ENCODE results near the gene ZNF366. TPM values are rescaled to one million over a fixed set of nuclear protein-coding genes. Genes with fewer than 3 reads are reported as not detected.

Gene ZNF366
- total and polyA plus RNA-seq, 2 experiments from 2014 or later = not detected

DNA sequence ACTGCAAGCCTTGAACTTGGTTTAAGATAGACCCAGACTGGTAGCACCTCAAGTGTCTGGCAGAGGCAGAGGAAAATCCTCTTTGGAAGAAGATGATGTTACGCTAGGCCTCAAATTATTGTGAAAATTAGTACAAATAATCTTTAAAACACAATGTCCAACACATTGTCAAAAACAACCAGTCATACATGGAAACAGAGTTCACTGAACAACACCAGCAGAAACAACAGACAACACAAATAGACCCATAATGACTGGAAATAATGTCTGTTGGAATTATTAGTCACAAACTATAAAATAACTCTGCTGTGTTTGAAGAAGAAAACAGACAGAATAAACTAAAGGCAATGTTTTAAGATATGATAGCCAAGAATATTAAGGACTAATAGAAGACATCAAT, 15.4 kb upstream of the ZNF366 start:
- no peak overlapping the region for H3K4me2 ChIP-seq (ENCODE audit: unreplicated experiment)
- no peak overlapping the region for H2AFZ ChIP-seq
- TF ChIP-seq EZH2phosphoT487 (IDR thresholded peaks at IDR 0.05; ENCODE audit: insufficient read depth, low read depth) (no peak), EZH2 (IDR thresholded peaks at IDR 0.05; ENCODE audit: insufficient read depth, poor library complexity, severe bottlenecking) (no peak)
- peaks cover 24% of the 10 kb centered on the region for H3F3A ChIP-seq (ENCODE audit: insufficient read depth)
- H3K79me2 ChIP-seq (ENCODE audit: insufficient read depth) = no peaks in the 10 kb centered on the region
- H3K27ac ChIP-seq = no peak overlapping the region
- no peak overlapping the region for H3K4me3 ChIP-seq
- 100% methylated on average over 1 of the region's 1 CpG for WGBS, 2 experiments (ENCODE audit: low coverage in 1 of 2, low lambda C conversion rate in 2 of 2, missing lambda C conversion rate in 2 of 2)
- in situ Hi-C loops (cut with MboI) = loop anchor here (10.0 kb wide), 1 partner anchor 148 kb away; no protein-coding TSS in a partner anchor
- no peak overlapping the region for H3K9ac ChIP-seq
- H3K4me1 ChIP-seq (ENCODE audit: insufficient read depth) = peaks cover 39% of the 10 kb centered on the region
- DNase-seq = no peak
- no peaks in the 10 kb centered on the region for H3K9me3 ChIP-seq (ENCODE audit: low read depth)
- H4K20me1 ChIP-seq (ENCODE audit: insufficient read depth) = no peaks in the 10 kb centered on the region
- no peaks in the 10 kb centered on the region for H3K9me2 ChIP-seq (ENCODE audit: insufficient read depth)
- H3K36me3 ChIP-seq (ENCODE audit: low read depth) = no peaks in the 10 kb centered on the region
- no peaks in the 10 kb centered on the region for H3K27me3 ChIP-seq (replicated peaks; ENCODE audit: insufficient read depth)

DNA sequence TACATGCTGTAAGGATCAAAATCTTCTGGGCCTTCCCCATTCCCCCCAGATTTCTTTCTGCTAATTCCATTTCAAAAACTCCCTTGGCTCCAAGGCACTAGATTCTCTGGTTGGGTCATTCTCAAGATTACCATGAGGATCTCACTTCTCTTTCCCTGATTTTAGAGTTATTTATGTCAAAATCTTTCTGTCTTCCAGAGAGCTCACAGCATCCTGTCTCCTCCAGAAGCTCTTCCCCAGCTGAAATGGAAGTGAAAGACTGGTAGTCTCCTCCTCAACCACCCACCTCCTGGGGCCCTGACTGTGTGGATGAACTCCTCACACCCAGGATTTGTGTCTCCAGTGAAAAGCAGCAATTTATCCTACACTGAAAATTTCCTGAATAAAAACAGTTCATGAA, 11.9 kb upstream of the ZNF366 start:
- H3K9ac ChIP-seq = no peak overlapping the region
- peak overlapping the region; percentile 80; the same call in 1 of the 2 replicates for H2AFZ ChIP-seq
- in situ Hi-C loops (cut with MboI) = no loop called here

DNA sequence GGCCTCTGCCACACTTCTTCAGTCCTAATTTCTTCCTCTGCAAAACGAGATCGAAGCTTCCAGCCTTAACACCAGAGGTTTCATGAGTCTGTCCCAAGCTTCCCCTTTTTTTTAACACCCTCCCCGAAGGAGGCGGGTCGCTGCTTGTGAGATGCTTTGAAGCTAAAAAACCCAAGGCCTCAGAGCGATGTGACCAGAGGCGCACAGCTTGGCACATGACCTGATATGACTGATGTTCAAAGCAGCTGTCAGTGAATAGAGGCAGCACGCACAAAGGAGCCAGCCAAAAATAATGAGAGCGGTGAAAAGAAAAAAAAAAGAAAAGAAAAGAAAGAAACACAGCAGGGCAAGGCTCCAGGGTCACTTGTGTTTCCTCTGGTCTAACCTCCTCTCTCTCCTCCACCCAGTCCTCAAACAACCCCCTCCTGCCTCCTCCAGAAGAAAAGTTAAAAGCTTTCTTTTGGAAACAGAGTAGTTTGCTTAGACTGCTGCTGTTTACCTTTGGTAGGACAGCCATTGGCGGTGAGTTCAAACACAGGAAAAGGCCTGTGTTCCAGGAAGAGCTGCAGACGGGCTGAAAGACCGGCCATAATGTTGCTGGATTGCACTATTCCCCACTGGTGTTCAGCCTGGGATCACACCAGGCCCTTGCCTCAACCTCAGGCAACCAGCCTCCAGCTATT, 10.9 kb upstream of the ZNF366 start:
- Histone ChIP-seq H3K4me2 (ENCODE audit: unreplicated experiment) (no peak overlapping the region), H3K4me3 (no peak overlapping the region), H4K20me1 (ENCODE audit: insufficient read depth) (no peaks in the 10 kb centered on the region), H3K36me3 (ENCODE audit: low read depth) (no peaks in the 10 kb centered on the region), H3F3A (ENCODE audit: insufficient read depth) (0 out of 2 replicates have a peak, but pooled peaks cover under 1% of the 10 kb centered on the region), H3K27ac (peak overlapping the region; percentile 22), H3K4me1 (ENCODE audit: insufficient read depth) (peaks cover 19% of the 10 kb centered on the region), H3K9me3 (ENCODE audit: low read depth) (no peaks in the 10 kb centered on the region), H3K79me2 (ENCODE audit: insufficient read depth) (no peaks in the 10 kb centered on the region), H3K27me3 (replicated peaks; ENCODE audit: insufficient read depth) (no peaks in the 10 kb centered on the region), H3K9ac (0 out of 2 replicates have a peak overlapping the region, but pooled peaks have one; percentile 19), H3K9me2 (ENCODE audit: insufficient read depth) (no peaks in the 10 kb centered on the region), H2AFZ (peak overlapping the region; percentile 80)
- in situ Hi-C loops (cut with MboI) = no loop called here
- TF ChIP-seq EZH2 (IDR thresholded peaks at IDR 0.05; ENCODE audit: insufficient read depth, poor library complexity, severe bottlenecking) (no peak), EZH2phosphoT487 (IDR thresholded peaks at IDR 0.05; ENCODE audit: insufficient read depth, low read depth) (no peak)
- DNase-seq = peak; percentile 72
- 26 to 30% methylated on average over 12 of the region's 12 CpGs for WGBS, 2 experiments (ENCODE audit: low coverage in 1 of 2, low lambda C conversion rate in 2 of 2, missing lambda C conversion rate in 2 of 2)

More for the DNA sequence above, 11.9 kb upstream of the ZNF366 start:
- Histone ChIP-seq H3K4me3 (no peak overlapping the region), H3K79me2 (ENCODE audit: insufficient read depth) (no peaks in the 10 kb centered on the region), H3K4me2 (ENCODE audit: unreplicated experiment) (no peak overlapping the region), H3K27ac (no peak overlapping the region), H3K4me1 (ENCODE audit: insufficient read depth) (peaks cover 25% of the 10 kb centered on the region), H3K27me3 (replicated peaks; ENCODE audit: insufficient read depth) (no peaks in the 10 kb centered on the region), H3K36me3 (ENCODE audit: low read depth) (no peaks in the 10 kb centered on the region), H3F3A (ENCODE audit: insufficient read depth) (no peaks in the 10 kb centered on the region), H4K20me1 (ENCODE audit: insufficient read depth) (no peaks in the 10 kb centered on the region), H3K9me2 (ENCODE audit: insufficient read depth) (no peaks in the 10 kb centered on the region), H3K9me3 (ENCODE audit: low read depth) (no peaks in the 10 kb centered on the region)
- no peak for DNase-seq
- TF ChIP-seq EZH2phosphoT487 (IDR thresholded peaks at IDR 0.05; ENCODE audit: insufficient read depth, low read depth) (no peak), EZH2 (IDR thresholded peaks at IDR 0.05; ENCODE audit: insufficient read depth, poor library complexity, severe bottlenecking) (no peak)

DNA sequence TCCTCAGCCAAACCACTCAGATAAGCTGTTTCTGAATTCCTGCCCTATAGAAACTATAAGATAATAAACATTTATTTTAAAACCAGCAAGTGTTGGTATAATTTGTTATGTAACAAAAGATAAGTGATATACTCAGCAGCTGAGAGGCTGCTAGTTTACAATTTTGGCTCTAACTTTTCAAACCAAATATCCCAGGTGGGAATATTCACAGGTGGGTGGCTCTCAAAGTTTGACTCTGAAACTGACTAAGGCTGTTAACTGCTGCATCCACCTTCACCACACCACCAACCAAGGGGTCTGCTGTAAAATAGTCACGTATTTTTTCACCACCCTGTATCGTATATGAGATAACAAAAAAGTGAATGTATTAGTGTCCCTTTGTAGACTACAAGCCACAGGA, 9.7 kb upstream of the ZNF366 start:
- Histone ChIP-seq H3K4me2 (ENCODE audit: unreplicated experiment) (no peak overlapping the region), H2AFZ (peak overlapping the region; percentile 80; the same call in 1 of the 2 replicates), H3K79me2 (ENCODE audit: insufficient read depth) (no peaks in the 10 kb centered on the region), H3K9me2 (ENCODE audit: insufficient read depth) (no peaks in the 10 kb centered on the region), H3K9me3 (ENCODE audit: low read depth) (no peaks in the 10 kb centered on the region), H3K4me1 (ENCODE audit: insufficient read depth) (peaks cover 24% of the 10 kb centered on the region), H4K20me1 (ENCODE audit: insufficient read depth) (no peaks in the 10 kb centered on the region), H3K27ac (no peak overlapping the region), H3K9ac (no peak overlapping the region), H3K36me3 (ENCODE audit: low read depth) (no peaks in the 10 kb centered on the region), H3F3A (ENCODE audit: insufficient read depth) (peaks cover 13% of the 10 kb centered on the region), H3K4me3 (no peak overlapping the region), H3K27me3 (replicated peaks; ENCODE audit: insufficient read depth) (no peaks in the 10 kb centered on the region)
- TF ChIP-seq EZH2phosphoT487 (IDR thresholded peaks at IDR 0.05; ENCODE audit: insufficient read depth, low read depth) (no peak), EZH2 (IDR thresholded peaks at IDR 0.05; ENCODE audit: insufficient read depth, poor library complexity, severe bottlenecking) (no peak)
- DNase-seq = no peak
- WGBS, 2 experiments (ENCODE audit: low coverage in 1 of 2, low lambda C conversion rate in 2 of 2, missing lambda C conversion rate in 2 of 2) = 96 to 99% methylated on average over 2 of the region's 2 CpGs
- in situ Hi-C loops (cut with MboI) = no loop called here
